GM23338 (cell line): ENCODE results near the gene PCDHGA8. TPM values are rescaled to one million over a fixed set of nuclear protein-coding genes. Genes with fewer than 3 reads are reported as not detected.
"Not testable (repeated sequence)": the region's sequence is repeated elsewhere in the genome, so short reads cannot be mapped to it uniquely, and the experiment has no call there.

ENCODE experiments used
- ATAC-seq: fragments of 200-7000 bp; cut with Tn5 transposase; 3 replicates; pipeline ENCODE4 v1.9.1; 2020
- DNase-seq: peaks from one replicate; pipeline ENCODE4 v3.0.0-alpha.2; 2015; ENCODE audit warnings: low spot score
- H2AFZ ChIP-seq: fragments of 200-600 bp; sonication (generic); 2 replicates; pipeline ENCODE4 v1.8.0; 2016; ENCODE audit warnings: antibody characterized with exemption, mild to moderate bottlenecking, moderate library complexity
- H3F3A ChIP-seq: fragments of 200-600 bp; sonication (generic); replicated peaks from 2 replicates; pipeline ENCODE4 v1.8.0; 2017; ENCODE audit warnings: antibody characterized with exemption, mixed run types, low read depth
- H3K27ac ChIP-seq: fragments of 200-600 bp; sonication (generic); 2 replicates; pipeline ENCODE4 v1.6.1; 2016; ENCODE audit warnings: low read depth
- H3K27me3 ChIP-seq: fragments of 200-600 bp; sonication (generic); 2 replicates; pipeline ENCODE4 v1.8.0; 2016; ENCODE audit warnings: mild to moderate bottlenecking, mixed run types, moderate library complexity; ENCODE audit not compliant: insufficient read depth
- H3K36me3 ChIP-seq: fragments of 200-600 bp; sonication (generic); 2 replicates; pipeline ENCODE4 v1.8.0; 2016; ENCODE audit warnings: mild to moderate bottlenecking; ENCODE audit not compliant: insufficient read depth
- H3K4me1 ChIP-seq: fragments of 200-600 bp; sonication (generic); 2 replicates; pipeline ENCODE4 v1.8.0; 2016; ENCODE audit warnings: mild to moderate bottlenecking, moderate library complexity; ENCODE audit not compliant: insufficient read depth
- H3K4me2 ChIP-seq: fragments of 200-600 bp; sonication (generic); 2 replicates; pipeline ENCODE4 v1.7.1; 2017; ENCODE audit warnings: mixed run types
- H3K4me3 ChIP-seq: fragments of 200-600 bp; sonication (generic); 2 replicates; pipeline ENCODE4 v1.6.1; 2016; ENCODE audit warnings: mixed run types
- H3K79me2 ChIP-seq: fragments of 200-600 bp; sonication (generic); replicated peaks from 2 replicates; pipeline ENCODE4 v1.8.0; 2017; ENCODE audit warnings: mild to moderate bottlenecking; ENCODE audit not compliant: insufficient read depth
- H3K9me2 ChIP-seq: fragments of 200-600 bp; sonication (generic); 2 replicates; pipeline ENCODE4 v1.8.0; 2017; ENCODE audit not compliant: insufficient read depth
- H4K20me1 ChIP-seq: fragments of 200-600 bp; sonication (generic); replicated peaks from 2 replicates; pipeline ENCODE4 v1.8.0; 2017; ENCODE audit warnings: mild to moderate bottlenecking; ENCODE audit not compliant: insufficient read depth
- H3K27ac Mint-ChIP-seq: 2 replicates; pipeline ENCODE4 v1.8.0; 2020; ENCODE audit warnings: inconsistent platforms, mild to moderate bottlenecking, moderate library complexity, mixed read lengths
- H3K27me3 Mint-ChIP-seq: 3 replicates; pipeline ENCODE4 v1.8.0; 2022; ENCODE audit warnings: low read depth, mild to moderate bottlenecking, moderate library complexity, mixed read lengths, inconsistent platforms; ENCODE audit not compliant: insufficient read depth, poor library complexity
- H3K36me3 Mint-ChIP-seq: 3 replicates; pipeline ENCODE4 v1.8.0; 2021; ENCODE audit warnings: low read depth, mild to moderate bottlenecking, inconsistent platforms, moderate library complexity, mixed read lengths
- H3K4me1 Mint-ChIP-seq: 3 replicates; pipeline ENCODE4 v1.8.0; 2020; ENCODE audit warnings: mild to moderate bottlenecking, inconsistent platforms, mixed read lengths
- H3K4me3 Mint-ChIP-seq: 3 replicates; pipeline ENCODE4 v1.8.0; 2021; ENCODE audit warnings: moderate library complexity, mild to moderate bottlenecking, inconsistent platforms, mixed read lengths
- H3K9me3 Mint-ChIP-seq: 3 replicates; pipeline ENCODE4 v1.8.0; 2020; ENCODE audit warnings: moderate library complexity, mild to moderate bottlenecking, inconsistent platforms, mixed read lengths
- CREB1 ChIP-seq: fragments of 250-450 bp; sonication (Bioruptor Pico); IDR thresholded peaks from 2 replicates; pipeline ENCODE4 v1.5.0; 2020; ENCODE audit warnings: low read depth, mild to moderate bottlenecking, moderate library complexity
- CTCF ChIP-seq, 2 experiments: fragments of 200-600 bp in 1 of 2; sonication (generic) in 1 of 2; conservative IDR thresholded peaks; 2 replicates each; pipeline versions ENCODE4 v1.5.1 to v1.6.1; 2016 to 2017; ENCODE audit warnings: antibody characterized with exemption in 2 of 2, low read depth in 2 of 2, mild to moderate bottlenecking in 2 of 2, moderate library complexity in 1 of 2
- REST ChIP-seq: IDR thresholded peaks from one replicate; pipeline ENCODE4 v1.6.1; 2018; ENCODE audit warnings: antibody characterized with exemption; ENCODE audit not compliant: unreplicated experiment
- polyA plus RNA-seq: library from polyadenylated mRNA; unstranded; fragments of >200 nt; fragmentation: Nextera tagmentation; extraction: Ambion mirVana; gene quantifications from 2 replicates; pipeline ENCODE4 v1.2.1, GENCODE V29; 2016
- total RNA-seq: library from RNA; depleted of rRNA; stranded (reverse); fragments of >200 nt; shearing (Covaris generic); gene quantifications from 2 replicates; pipeline ENCODE4 v1.2.3, GENCODE V29; 2014

Gene PCDHGA8
- total and polyA plus RNA-seq, 2 experiments from 2014 or later = 1.1 to 5.3 TPM

- TF ChIP-seq CREB1 (CRISPR knock-in tag) (no peak), REST (no peak), CTCF (conservative IDR thresholded peaks at IDR 0.05; ENCODE audit: low read depth in 2 of 2) (no peak)
Observed at GRCh38 chr5:141413540-141414069, 21.2 kb downstream of the PCDHGA8 start (continued).

- H4K20me1 ChIP-seq, H3K4me1 ChIP-seq, H3K79me2 ChIP-seq, H3K9me2 ChIP-seq, DNase-seq, ATAC-seq, H3F3A ChIP-seq, H3K4me3 ChIP-seq, H3K4me2 ChIP-seq, H2AFZ ChIP-seq, H3K36me3 ChIP-seq, H3K27ac ChIP-seq, H3K27ac Mint-ChIP-seq, H3K27me3 ChIP-seq: not testable (repeated sequence)
- Mint-ChIP-seq H3K4me1 (peaks cover 14% of the 10 kb centered on the region), H3K36me3 (peaks cover 55% of the 10 kb centered on the region), H3K4me3 (peak overlapping the region; percentile 11; the same call in 2 of the 3 replicates), H3K9me3 (peaks cover 51% of the 10 kb centered on the region), H3K27me3 (peaks cover 26% of the 10 kb centered on the region)
- peak; percentile 39 for TF ChIP-seq REST
Observed at GRCh38 chr5:141414548-141415274, 22.3 kb downstream of the PCDHGA8 start.

- H3F3A ChIP-seq = not testable (repeated sequence)
Observed at GRCh38 chr5:141415275-141415618, 22.8 kb downstream of the PCDHGA8 start.

More at GRCh38 chr5:141415275-141415618, 22.8 kb downstream of the PCDHGA8 start:
- H3K4me1 ChIP-seq, H4K20me1 ChIP-seq, H3K27ac ChIP-seq, H2AFZ ChIP-seq, DNase-seq, H3K4me2 ChIP-seq, H3K36me3 ChIP-seq, H3K27me3 ChIP-seq, H3K27ac Mint-ChIP-seq, ATAC-seq, H3K4me3 Mint-ChIP-seq, H3K4me3 ChIP-seq, H3K9me2 ChIP-seq, H3K79me2 ChIP-seq: not testable (repeated sequence)
- Mint-ChIP-seq H3K36me3 (peaks cover 58% of the 10 kb centered on the region), H3K9me3 (peaks cover 55% of the 10 kb centered on the region), H3K4me1 (peaks cover 17% of the 10 kb centered on the region), H3K27me3 (peaks cover 25% of the 10 kb centered on the region)
